Measurements from ENCODE around the gene KPTN. TPM values are rescaled to one million over a fixed set of nuclear protein-coding genes. Genes with fewer than 3 reads are reported as not detected.

Gene KPTN
- total and polyA plus RNA-seq, 2 of the 8 experiments (the other 6 are each of a cell fraction or from before 2014, with no cell fraction given), result 23.6 to 31.3 TPM

DNA sequence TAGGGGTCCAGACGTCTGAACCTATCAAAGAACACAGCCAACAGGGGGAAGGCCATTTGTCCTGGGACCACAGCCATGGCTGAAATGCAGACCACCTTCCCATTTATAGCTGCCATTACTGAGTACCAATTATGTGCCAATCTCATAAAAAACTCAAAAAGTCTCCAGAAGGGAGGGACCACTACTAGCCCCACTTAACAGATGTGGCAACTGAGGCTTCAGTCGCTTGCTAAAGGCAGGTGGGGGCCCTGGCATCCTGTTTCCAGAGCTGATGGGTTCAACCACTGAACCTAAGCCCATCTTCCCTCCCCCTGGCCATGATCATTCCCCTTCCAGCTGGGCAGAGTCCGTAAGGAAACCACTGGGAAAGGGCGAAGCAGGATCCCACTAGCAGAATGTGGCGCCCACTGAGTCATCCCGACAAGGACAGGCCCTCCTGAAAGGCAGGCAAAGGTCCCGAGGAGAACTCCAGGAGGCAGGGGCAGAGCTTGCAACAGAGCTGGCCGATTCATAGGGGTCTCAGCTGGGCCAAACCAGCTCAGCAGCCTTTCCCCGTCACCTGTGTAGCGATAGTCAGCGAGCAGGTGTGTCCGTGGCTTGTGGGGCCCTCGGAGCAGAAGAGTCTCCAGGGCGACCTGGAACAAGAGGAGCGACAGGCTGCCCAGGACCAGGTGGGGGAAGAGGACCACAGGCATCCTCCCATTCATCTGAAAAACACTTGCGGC is 45.2 kb upstream of the KPTN start:
- H4K91ac ChIP-seq (replicated peaks; ENCODE audit: insufficient read length, low read length), result no peak overlapping the region
- H3K4ac ChIP-seq (replicated peaks; ENCODE audit: insufficient read length, low read depth, low read length), result no peak overlapping the region
- no peaks in the 10 kb centered on the region for H3K36me3 ChIP-seq (ENCODE audit: control insufficient read depth in 2 of 4, insufficient read depth in 4 of 4, low read length in 3 of 4)
- H3K9ac ChIP-seq (replicated peaks in 1 of 4; ENCODE audit: extremely low read depth in 1 of 4, low read depth in 3 of 4, low read length in 3 of 4), result no peak overlapping the region
- H3K23me2 ChIP-seq (ENCODE audit: low read depth, low read length), result no peaks in the 10 kb centered on the region
- H4K5ac ChIP-seq (ENCODE audit: insufficient read length, low read depth, low read length), result no peak overlapping the region
- no peak overlapping the region for H2BK12ac ChIP-seq (ENCODE audit: low read depth, low read length)
- H4K20me1 ChIP-seq (replicated peaks in 1 of 2; ENCODE audit: control insufficient read depth in 1 of 2, insufficient read depth in 2 of 2, low read length in 2 of 2), result no peaks in the 10 kb centered on the region
- H3K27ac ChIP-seq (ENCODE audit: low read depth, low read length), result no peak overlapping the region
- no peaks in the 10 kb centered on the region; a peak in 1 of 7 replicates for H3K27me3 ChIP-seq (replicated peaks in 1 of 4; ENCODE audit: control insufficient read depth in 3 of 4, extremely low read depth in 1 of 4, insufficient read depth in 3 of 4, low read length in 3 of 4)
- H3K14ac ChIP-seq (ENCODE audit: insufficient read length), result no peak overlapping the region
- no peaks in the 10 kb centered on the region for H3K79me2 ChIP-seq (ENCODE audit: control insufficient read depth in 1 of 2, insufficient read depth in 2 of 2, low read length in 2 of 2)
- no peak overlapping the region for H2AK5ac ChIP-seq (ENCODE audit: low read depth, low read length)
- H2BK20ac ChIP-seq (ENCODE audit: low read length), result no peak overlapping the region
- H3K56ac ChIP-seq (replicated peaks; ENCODE audit: insufficient read length, low read depth, low read length), result no peak overlapping the region
- H2BK15ac ChIP-seq (ENCODE audit: low read length), result no peak overlapping the region
- POLR2A ChIA-PET (ENCODE audit: partially characterized antibody), result interaction anchor here (1.1 to 2.4 kb wide), 3 partner anchors 12 to 16 kb away, joined by 4 to 6 read pairs (median 4); no protein-coding TSS in a partner anchor
- no peak for TF ChIP-seq POLR2AphosphoS5 (IDR thresholded peaks at IDR 0.05; ENCODE audit: low read depth, low read length)
- no peak for TF ChIP-seq CTBP2 (IDR thresholded peaks at IDR 0.05; ENCODE audit: borderline replicate concordance, insufficient read depth, insufficient read length, low read length)
- TF ChIP-seq GTF2F1 (IDR thresholded peaks at IDR 0.05; ENCODE audit: borderline replicate concordance, low read depth, low read length), result no peak
- no peak for TF ChIP-seq NANOG (IDR thresholded peaks at IDR 0.05; ENCODE audit: insufficient read depth, low read depth, low read length, poor library complexity, severe bottlenecking)
- no peak for TF ChIP-seq BCL11A (IDR thresholded peaks at IDR 0.05; ENCODE audit: low read depth in 2 of 2, low read length in 2 of 2)
- TF ChIP-seq SIN3A (conservative IDR thresholded peaks at IDR 0.05 in 1 of 2, IDR thresholded peaks at IDR 0.05 in 1 of 2; ENCODE audit: low read depth in 1 of 2, low read length in 2 of 2), result no peak
- TF ChIP-seq MAFK (IDR thresholded peaks at IDR 0.05; ENCODE audit: low read depth, low read length), result no peak
- TF ChIP-seq KDM1A (IDR thresholded peaks at IDR 0.05; ENCODE audit: borderline replicate concordance, low read length), result no peak
- TF ChIP-seq MAX (IDR thresholded peaks at IDR 0.05), result no peak
- TF ChIP-seq CBX5 (IDR thresholded peaks at IDR 0.05; ENCODE audit: low read depth, low read length), result no peak
- no peak for TF ChIP-seq NRF1 (IDR thresholded peaks at IDR 0.05; ENCODE audit: low read depth, low read length)
- TF ChIP-seq CEBPB (IDR thresholded peaks at IDR 0.05; ENCODE audit: low read depth, low read length), result no peak
- no peak overlapping the region for H3K4me3 ChIP-seq (ENCODE audit: extremely low read depth in 1 of 4, insufficient read depth in 2 of 4, low read depth in 3 of 4, low read length in 4 of 4)
- no peak for FAIRE-seq
- H3K18ac ChIP-seq (ENCODE audit: extremely low read depth, low read length), result no peak overlapping the region
- no peaks in the 10 kb centered on the region for H3K79me1 ChIP-seq (ENCODE audit: low read depth, low read length)
- H3K4me2 ChIP-seq (ENCODE audit: insufficient read depth in 1 of 2, low read depth in 2 of 2, low read length in 2 of 2), result no peak overlapping the region
- peak overlapping the region; percentile 41 for H4K8ac ChIP-seq (ENCODE audit: extremely low read depth, insufficient read depth, low read length)
- H2BK120ac ChIP-seq (replicated peaks; ENCODE audit: low read depth, low read length), result no peak overlapping the region
- H3K4me1 ChIP-seq (replicated peaks in 1 of 4; ENCODE audit: control insufficient read depth in 3 of 4, insufficient read depth in 4 of 4, low read length in 3 of 4), result no peaks in the 10 kb centered on the region
- no peaks in the 10 kb centered on the region for H3K9me3 ChIP-seq (ENCODE audit: insufficient read depth in 2 of 2, low read depth in 1 of 2, low read length in 1 of 2)
- DNase-seq (ENCODE audit: low read depth in 1 of 2, low spot score in 2 of 2), result no peak
- CTCF ChIA-PET (ENCODE audit: partially characterized antibody), result interaction anchor here (0.5 to 2.2 kb wide), 6 partner anchors 11 to 931 kb away, joined by 3 to 9 read pairs (median 4); no protein-coding TSS in a partner anchor
- no peak overlapping the region for H2AFZ ChIP-seq (ENCODE audit: low read length)
- H2BK5ac ChIP-seq (ENCODE audit: low read depth, low read length), result no peak overlapping the region
- H3K23ac ChIP-seq (ENCODE audit: insufficient read length), result no peak overlapping the region
- 86% methylated on average over 15 of the region's 16 CpGs; no CpG with 5 or more reads in 1 of the 2 experiments for WGBS, 2 experiments (ENCODE audit: extremely low coverage in 1 of 2, insufficient coverage in 1 of 2, insufficient read length in 1 of 2, insufficient replicate concordance in 2 of 2, low coverage in 1 of 2, low lambda C conversion rate in 2 of 2, missing lambda C conversion rate in 1 of 2)

Measured in H1 (cell line).